Measurements from ENCODE around the gene ZNF813.
"Not testable (repeated sequence)": the region's sequence is repeated elsewhere in the genome, so short reads cannot be mapped to it uniquely, and the experiment has no call there.

ZNF813 gene

GRCh38 chr19:53475470-53475869, 7.9 kb downstream of the ZNF813 start:
- DNase-seq: not testable (repeated sequence)

- not testable (repeated sequence) for DNase-seq
Observed at GRCh38 chr19:53483751-53484150, 16.2 kb downstream of the ZNF813 start.

GRCh38 chr19:53485046-53486004, 17.8 kb downstream of the ZNF813 start:
- DNase-seq: no peak

- no peak for DNase-seq
Observed at GRCh38 chr19:53492153-53492552, 24.6 kb downstream of the ZNF813 start.

- DNase-seq: not testable (repeated sequence)
Observed at GRCh38 chr19:53497311-53498023, 29.9 kb downstream of the ZNF813 start.

GRCh38 chr19:53498024-53498395, 30.5 kb downstream of the ZNF813 start:
- DNase-seq: not testable (repeated sequence)

GRCh38 chr19:53503151-53503550, 35.6 kb downstream of the ZNF813 start:
- DNase-seq: not testable (repeated sequence)

GRCh38 chr19:53503671-53504364, 36.3 kb downstream of the ZNF813 start:
- DNase-seq: peak in 6 of 51 donors; percentile 1 to 19 (median 6)

GRCh38 chr19:53504365-53504703, 36.8 kb downstream of the ZNF813 start:
- DNase-seq: peak in 8 of 51 donors; percentile 2 to 22 (median 8)

- DNase-seq: no peak
Observed at GRCh38 chr19:53504885-53505284, 37.4 kb downstream of the ZNF813 start.

GRCh38 chr19:53506728-53507127, 39.2 kb downstream of the ZNF813 start:
- no peak for DNase-seq

- DNase-seq: no peak
Observed at GRCh38 chr19:53507523-53508442, 40.2 kb downstream of the ZNF813 start.

- DNase-seq: no peak
Observed at GRCh38 chr19:53509443-53509842, 41.9 kb downstream of the ZNF813 start.

GRCh38 chr19:53509845-53510244, 42.3 kb downstream of the ZNF813 start:
- DNase-seq: no peak

- DNase-seq: no peak
Observed at GRCh38 chr19:53511357-53511756, 43.8 kb downstream of the ZNF813 start.

- DNase-seq: peak in 20 of 51 donors; percentile 1 to 46 (median 10)
Observed at GRCh38 chr19:53511933-53512374, 44.4 kb downstream of the ZNF813 start.

- DNase-seq: not testable (repeated sequence)
Observed at GRCh38 chr19:53515047-53515446, 47.5 kb downstream of the ZNF813 start.

- no peak for DNase-seq
Observed at GRCh38 chr19:53517114-53517741, 49.7 kb downstream of the ZNF813 start.

- no peak for DNase-seq
Observed at GRCh38 chr19:53518121-53518520, 50.6 kb downstream of the ZNF813 start.

- no peak for DNase-seq
Observed at GRCh38 chr19:53518716-53519115, 51.2 kb downstream of the ZNF813 start.
